HepG2 (cell line): ENCODE measurements around the gene RPS17. TPM values are rescaled to one million over a fixed set of nuclear protein-coding genes. Genes with fewer than 3 reads are reported as not detected.

Experiments used
- FOXJ3 ChIP-seq: sonication (generic); formaldehyde crosslinking; IDR thresholded peaks from 2 replicates; pipeline ENCODE4 v1.4.0; 2020; ENCODE audit warnings: missing genetic modification reagents, mild to moderate bottlenecking, borderline replicate concordance
- GATA4 ChIP-seq: sonication (generic); IDR thresholded peaks from 2 replicates; pipeline ENCODE4 v1.6.1; 2016; ENCODE audit warnings: antibody characterized with exemption, low read depth, borderline replicate concordance
- IKZF1 ChIP-seq: fragments of 450-650 bp; IDR thresholded peaks from 2 replicates; pipeline ENCODE4 v1.7.1; 2016
- IRX3 ChIP-seq: sonication (generic); formaldehyde crosslinking; IDR thresholded peaks from 2 replicates; pipeline ENCODE4 v1.8.1; 2023; ENCODE audit warnings: mild to moderate bottlenecking, low read depth, missing genetic modification reagents, borderline replicate concordance
- KDM2A ChIP-seq: sonication (generic); formaldehyde crosslinking; IDR thresholded peaks from 2 replicates; pipeline ENCODE4 v1.4.0; 2020; ENCODE audit warnings: low read depth, missing genetic modification reagents, borderline replicate concordance
- PBX3 ChIP-seq: sonication (generic); formaldehyde crosslinking; IDR thresholded peaks from 2 replicates; pipeline ENCODE4 v1.8.1; 2023; ENCODE audit warnings: missing genetic modification reagents, inconsistent platforms, borderline replicate concordance
- RBFOX2 ChIP-seq: fragments of 200-400 bp; formaldehyde crosslinking; IDR thresholded peaks from 2 replicates; pipeline ENCODE4 v1.6.1; 2017; ENCODE audit warnings: low read depth, mild to moderate bottlenecking, low read length
- SIN3A ChIP-seq: IDR thresholded peaks from 2 replicates; pipeline ENCODE4 v1.6.1; 2011; ENCODE audit warnings: low read depth, mild to moderate bottlenecking, control low read depth, low read length, borderline replicate concordance
- SMARCE1 ChIP-seq: fragments of 450-650 bp; IDR thresholded peaks from 2 replicates; pipeline ENCODE4 v1.6.1; 2017; ENCODE audit warnings: borderline replicate concordance
- SOX5 ChIP-seq: IDR thresholded peaks from 2 replicates; pipeline ENCODE4 v1.6.1; 2016; ENCODE audit warnings: borderline replicate concordance
- SP140L ChIP-seq: sonication (generic); formaldehyde crosslinking; IDR thresholded peaks from 2 replicates; pipeline ENCODE4 v1.4.0; 2020; ENCODE audit warnings: missing genetic modification reagents, borderline replicate concordance
- UBTF ChIP-seq: sonication (generic); formaldehyde crosslinking; IDR thresholded peaks from 2 replicates; pipeline ENCODE4 v1.4.0; 2020; ENCODE audit warnings: mild to moderate bottlenecking, missing genetic modification reagents
- ZBED4 ChIP-seq: sonication (generic); formaldehyde crosslinking; IDR thresholded peaks from 2 replicates; pipeline ENCODE4 v1.4.0; 2020; ENCODE audit warnings: missing genetic modification reagents, borderline replicate concordance
- ZBTB1 ChIP-seq: sonication (generic); formaldehyde crosslinking; IDR thresholded peaks from 2 replicates; pipeline ENCODE4 v1.4.0; 2020; ENCODE audit warnings: missing genetic modification reagents, borderline replicate concordance
- ZFP41 ChIP-seq: sonication (generic); formaldehyde crosslinking; IDR thresholded peaks from 2 replicates; pipeline ENCODE4 v1.4.0; 2020; ENCODE audit warnings: mild to moderate bottlenecking, missing genetic modification reagents, borderline replicate concordance
- ZMYM3 ChIP-seq: sonication (generic); formaldehyde crosslinking; IDR thresholded peaks from 2 replicates; pipeline ENCODE4 v1.5.1; 2020; ENCODE audit warnings: mild to moderate bottlenecking, missing genetic modification reagents
- ZNF552 ChIP-seq: sonication (generic); formaldehyde crosslinking; IDR thresholded peaks from 2 replicates; pipeline ENCODE4 v1.9.0; 2022; ENCODE audit warnings: missing genetic modification reagents, mild to moderate bottlenecking, borderline replicate concordance
- ZNF781 ChIP-seq: sonication (generic); formaldehyde crosslinking; IDR thresholded peaks from 2 replicates; pipeline ENCODE4 v1.5.1; 2020; ENCODE audit warnings: borderline replicate concordance, mild to moderate bottlenecking, missing genetic modification reagents; ENCODE audit errors: not compliant biosample characterization
- ZNF792 ChIP-seq: IDR thresholded peaks from 2 replicates; pipeline ENCODE4 v1.6.1; 2016
- ZUFSP ChIP-seq: sonication (generic); formaldehyde crosslinking; IDR thresholded peaks from 2 replicates; pipeline ENCODE4 v1.9.0; 2021; ENCODE audit warnings: missing genetic modification reagents, mild to moderate bottlenecking, borderline replicate concordance
- polyA plus RNA-seq, 8 experiments: library from polyadenylated mRNA; depleted of rRNA in 3 of 8; stranded (reverse) in 7 of 8; unstranded in 1 of 8; fragments of >200 nt; fragmentation: Illumina TruSeq in 4 of 8; extraction: Trizol in 4 of 8; gene quantifications; 2 replicates each; pipeline versions ENCODE4 v1.2.1 to v1.2.3, GENCODE V29; 2011 to 2016; ENCODE audit warnings: low read depth in 4 of 8, missing spikeins in 1 of 8, mixed read lengths in 1 of 8; ENCODE audit not compliant: insufficient read depth in 1 of 8
- total RNA-seq, 5 experiments: library from RNA; depleted of rRNA; stranded (reverse); fragments of >200 nt; fragmentation: Illumina TruSeq; extraction: Trizol; gene quantifications; 2 replicates each; pipeline ENCODE4 v1.2.3, GENCODE V29; 2016; ENCODE audit warnings: low read depth in 1 of 5

Gene RPS17
- total and polyA plus RNA-seq, 2 of the 13 experiments (the other 11 are each of a cell fraction or from before 2014, with no cell fraction given), result 2,570 to 5,021 TPM

- no peak for TF ChIP-seq PBX3 (CRISPR knock-in tag)
- 0 out of 2 replicates have a peak, but pooled peaks have one; percentile 29 for TF ChIP-seq ZNF792 (CRISPR knock-in tag)
- TF ChIP-seq GATA4, result no peak
- TF ChIP-seq ZFP41, result no peak
- peak; percentile 53; the same call in 1 of the 2 replicates for TF ChIP-seq KDM2A
- TF ChIP-seq FOXJ3 (CRISPR knock-in tag), result no peak
- TF ChIP-seq ZBTB1 (CRISPR knock-in tag), result no peak
- TF ChIP-seq UBTF (CRISPR knock-in tag), result no peak
- TF ChIP-seq SIN3A, result 0 out of 2 replicates have a peak, but pooled peaks have one; percentile 35
- no peak for TF ChIP-seq SMARCE1
- no peak for TF ChIP-seq IKZF1
- TF ChIP-seq ZNF781 (CRISPR knock-in tag), result no peak
- TF ChIP-seq ZUFSP (CRISPR knock-in tag), result no peak
- no peak for TF ChIP-seq SOX5 (CRISPR knock-in tag)
- TF ChIP-seq ZBED4 (CRISPR knock-in tag), result no peak
- no peak for TF ChIP-seq IRX3 (CRISPR knock-in tag)
- TF ChIP-seq ZNF552 (CRISPR knock-in tag), result no peak
- no peak for TF ChIP-seq SP140L
- TF ChIP-seq RBFOX2, result peak; percentile 57
- TF ChIP-seq ZMYM3, result no peak
Observed at GRCh38 chr15:82535566-82536408, 4.5 kb downstream of the RPS17 start (continued).
